Fibroblast of mammary gland (primary cell): Measurements from ENCODE around the gene COG5.

Experiments used
- DNase-seq: peaks from one replicate; pipeline ENCODE4 v3.0.0-alpha.2; 2010; ENCODE audit warnings: low read depth
- H3K4me3 ChIP-seq: 2 replicates; pipeline ENCODE4 v1.5.1; 2011; ENCODE audit warnings: low read depth, mild to moderate bottlenecking, low read length, moderate library complexity; ENCODE audit not compliant: control insufficient read depth
- TF ChIP-seq, protein P1 (sequence below): conservative IDR thresholded peaks from 2 replicates; pipeline ENCODE4 v1.5.1; 2011; ENCODE audit warnings: low read depth, low read length, inconsistent platforms; ENCODE audit not compliant: control insufficient read depth, insufficient read depth

COG5 gene

DNA sequence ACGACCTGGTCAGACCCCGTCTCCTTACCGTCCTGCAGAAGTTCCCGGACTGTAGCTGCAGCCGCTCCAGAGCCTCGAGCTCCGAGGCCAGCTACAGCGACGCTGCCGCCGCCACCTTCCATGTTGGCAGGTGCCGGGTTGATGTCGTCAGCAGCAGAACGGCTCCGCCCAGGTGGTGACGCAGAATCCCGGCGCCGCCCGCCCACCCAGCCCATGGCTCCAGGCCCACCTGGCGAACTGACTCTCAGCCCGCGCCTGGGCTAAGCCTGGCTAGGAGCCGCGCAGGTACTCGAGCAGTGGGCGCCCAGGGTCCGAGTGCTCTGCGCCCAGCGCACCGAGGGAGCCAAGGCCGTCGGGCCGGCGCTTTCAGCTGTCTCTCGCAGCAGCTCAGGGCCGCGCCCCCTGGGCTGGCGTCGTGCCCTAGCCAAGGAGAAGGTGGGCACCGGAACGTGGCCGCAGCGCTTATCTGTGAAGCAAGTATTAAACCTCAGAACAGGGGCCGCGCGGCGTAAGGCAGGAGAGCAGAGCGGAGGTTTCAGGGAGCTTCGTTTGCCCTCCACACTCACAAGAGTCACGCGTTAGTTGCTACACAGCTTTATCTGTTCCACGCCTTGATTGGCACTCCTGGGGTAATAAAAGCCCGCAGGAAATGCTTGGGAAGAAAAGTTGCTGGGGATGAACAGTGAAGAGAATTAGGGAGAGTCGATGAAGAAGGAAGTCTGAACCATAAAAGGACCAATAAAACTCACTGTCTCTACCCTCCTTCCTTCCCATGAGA is at the start of gene COG5, which contains the start of gene DUS4L:
COG5 (minus strand) TSS at position 146 of the 778 bp plus-strand sequence; CDS start at position 122, 24 bp downstream.
DUS4L (plus strand) TSS at position 197 of the 778 bp plus-strand sequence. CDS start 3,100 bp downstream, outside the sequence.
- peak; percentile 73 for DNase-seq
- TF ChIP-seq, protein P1, sequence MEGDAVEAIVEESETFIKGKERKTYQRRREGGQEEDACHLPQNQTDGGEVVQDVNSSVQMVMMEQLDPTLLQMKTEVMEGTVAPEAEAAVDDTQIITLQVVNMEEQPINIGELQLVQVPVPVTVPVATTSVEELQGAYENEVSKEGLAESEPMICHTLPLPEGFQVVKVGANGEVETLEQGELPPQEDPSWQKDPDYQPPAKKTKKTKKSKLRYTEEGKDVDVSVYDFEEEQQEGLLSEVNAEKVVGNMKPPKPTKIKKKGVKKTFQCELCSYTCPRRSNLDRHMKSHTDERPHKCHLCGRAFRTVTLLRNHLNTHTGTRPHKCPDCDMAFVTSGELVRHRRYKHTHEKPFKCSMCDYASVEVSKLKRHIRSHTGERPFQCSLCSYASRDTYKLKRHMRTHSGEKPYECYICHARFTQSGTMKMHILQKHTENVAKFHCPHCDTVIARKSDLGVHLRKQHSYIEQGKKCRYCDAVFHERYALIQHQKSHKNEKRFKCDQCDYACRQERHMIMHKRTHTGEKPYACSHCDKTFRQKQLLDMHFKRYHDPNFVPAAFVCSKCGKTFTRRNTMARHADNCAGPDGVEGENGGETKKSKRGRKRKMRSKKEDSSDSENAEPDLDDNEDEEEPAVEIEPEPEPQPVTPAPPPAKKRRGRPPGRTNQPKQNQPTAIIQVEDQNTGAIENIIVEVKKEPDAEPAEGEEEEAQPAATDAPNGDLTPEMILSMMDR: no peak
- H3K4me3 ChIP-seq: peak within 1 kb of the TSS; percentile 89

DNA sequence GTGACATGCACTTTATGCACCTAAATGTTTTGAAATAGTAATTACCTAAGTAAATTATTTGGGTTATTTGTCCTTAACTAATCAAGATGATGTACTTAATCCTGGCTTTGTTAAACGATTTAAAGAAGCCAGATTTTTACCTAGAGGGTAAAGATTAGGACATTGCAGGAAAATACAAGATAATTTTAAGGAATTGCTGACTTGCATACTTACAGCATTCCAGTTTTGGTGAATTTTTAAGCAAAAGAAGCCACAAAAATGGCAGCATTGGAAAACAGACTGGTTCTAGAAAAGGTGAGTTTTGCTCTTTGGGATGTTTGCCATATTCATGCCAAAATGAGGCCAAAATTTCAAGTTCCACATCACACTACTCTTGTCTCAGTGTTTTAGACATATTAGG is 49.7 kb upstream of the COG5 start:
- TF ChIP-seq, protein P1: no peak
- no peak for DNase-seq
- no peak overlapping the region for H3K4me3 ChIP-seq

- TF ChIP-seq, protein P1: no peak
- H3K4me3 ChIP-seq: no peak overlapping the region
- DNase-seq: no peak
These were observed 46.6 kb upstream of the COG5 start for GRCh38 chr7:107610323-107610722.

- TF ChIP-seq, protein P1: no peak
- H3K4me3 ChIP-seq: no peak overlapping the region
- no peak for DNase-seq
These were observed 46.1 kb upstream of the COG5 start for GRCh38 chr7:107609811-107610261.

- TF ChIP-seq, protein P1: no peak
- no peak overlapping the region for H3K4me3 ChIP-seq
These were observed 42.6 kb upstream of the COG5 start for GRCh38 chr7:107606303-107606702.

DNA sequence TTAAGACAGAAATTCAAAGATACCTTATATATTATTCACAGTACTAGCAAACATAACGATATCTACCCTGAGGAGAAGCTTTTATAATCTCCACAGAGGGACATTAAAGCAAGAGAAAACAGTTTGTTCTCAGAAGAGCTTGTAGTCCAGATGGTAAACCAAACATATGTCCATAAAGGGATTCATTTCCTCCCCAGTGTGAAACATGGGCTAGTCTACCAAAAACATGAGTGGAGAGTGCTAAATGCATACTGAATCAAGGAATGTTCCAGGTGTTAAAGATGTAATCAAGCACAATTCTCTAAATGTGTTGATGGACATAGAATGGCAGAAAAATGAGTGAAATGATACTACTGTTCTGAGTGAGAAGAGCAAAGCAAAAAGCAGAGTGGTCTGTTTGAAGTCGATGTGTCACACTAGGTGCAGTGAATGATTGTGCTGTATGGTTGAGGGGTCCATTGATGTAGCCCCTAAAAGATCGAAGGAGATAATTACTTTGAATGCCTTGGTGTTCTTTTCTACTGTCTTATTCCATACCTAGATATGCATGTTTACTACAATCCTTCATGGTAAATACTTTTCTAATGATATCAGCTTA is 41.6 kb upstream of the COG5 start:
- TF ChIP-seq, protein P1: no peak
- DNase-seq: no peak
- H3K4me3 ChIP-seq: no peak overlapping the region

More at GRCh38 chr7:107606303-107606702, 42.6 kb upstream of the COG5 start:
- no peak for DNase-seq
